ENCODE results near the gene ZNF423.

- no peak for TF ChIP-seq CTCF (IDR thresholded peaks at IDR 0.05; ENCODE audit: insufficient read depth, low read depth, low read length)
- TF ChIP-seq EZH2 (IDR thresholded peaks at IDR 0.05; ENCODE audit: insufficient read depth, low read length): no peak
Observed at GRCh38 chr16:49838441-49839016, 17.4 kb downstream of the ZNF423 start.

Measured in astrocyte (in vitro differentiated cells and primary cell).